ENCODE data around the gene AGAP4.
"Not testable (repeated sequence)": the region's sequence is repeated elsewhere in the genome, so short reads cannot be mapped to it uniquely, and the experiment has no call there.

AGAP4 gene

GRCh38 chr10:45847400-45847799, at the start of gene AGAP4:
Gene AGAP4, minus strand, starts transcription at chr10:45847500. Its CDS starts 153 bp downstream, at chr10:45847347.
- DNase-seq: not testable (repeated sequence)

GRCh38 chr10:45890721-45891120, 43.4 kb upstream of the AGAP4 start:
- DNase-seq: not testable (repeated sequence)

DNA sequence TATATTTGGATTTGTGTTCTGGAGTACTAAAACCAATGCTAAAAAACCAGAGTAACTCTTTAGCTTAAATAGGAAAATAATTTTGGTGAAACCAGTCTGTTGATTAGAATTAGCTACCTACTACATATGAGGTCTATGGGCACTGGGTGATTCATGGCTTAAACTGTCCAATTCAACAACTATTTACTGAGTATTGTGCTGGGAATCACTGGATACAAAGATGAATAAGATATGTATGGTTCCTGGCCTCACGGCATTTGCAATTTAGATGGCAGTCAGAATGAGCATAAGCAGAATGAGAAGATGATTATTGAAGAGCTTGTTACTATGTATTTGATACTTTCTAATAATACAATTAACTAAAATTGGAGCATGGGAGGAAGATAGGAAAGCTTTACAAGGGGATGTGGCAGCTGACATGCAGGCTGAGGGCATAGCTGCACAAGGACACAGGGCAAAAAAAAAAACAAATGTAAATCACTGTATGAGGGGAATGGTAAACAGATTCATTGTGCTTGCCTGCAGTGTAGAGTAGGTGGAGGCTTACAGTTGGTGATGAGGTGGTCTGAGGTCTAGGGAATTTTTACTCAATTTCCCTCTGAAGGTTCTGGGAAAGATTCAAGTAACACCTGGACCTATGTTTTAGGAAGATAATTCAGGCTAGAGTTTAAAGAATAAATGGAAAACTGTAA, 42.4 kb upstream of the AGAP4 start:
- not testable (repeated sequence) for DNase-seq

DNA sequence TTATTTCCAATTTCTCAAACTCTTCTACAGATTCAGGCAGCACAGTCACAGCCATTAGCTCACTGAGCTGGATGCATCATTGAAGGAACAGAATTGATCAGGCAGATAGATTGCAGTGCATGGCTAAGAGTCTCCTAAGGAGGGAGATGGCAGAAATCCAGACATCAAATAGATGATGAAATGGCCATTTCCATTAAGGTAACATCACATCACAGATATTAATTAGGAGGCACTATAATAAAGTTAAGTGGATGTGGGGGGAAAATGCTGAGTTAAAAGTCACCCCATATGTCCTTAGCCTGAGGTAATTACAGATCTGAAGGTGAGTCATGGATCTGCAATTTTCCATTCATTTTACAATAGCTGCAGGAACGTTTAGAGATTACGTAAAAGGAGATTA, 35.6 kb upstream of the AGAP4 start:
- DNase-seq: not testable (repeated sequence)

DNA sequence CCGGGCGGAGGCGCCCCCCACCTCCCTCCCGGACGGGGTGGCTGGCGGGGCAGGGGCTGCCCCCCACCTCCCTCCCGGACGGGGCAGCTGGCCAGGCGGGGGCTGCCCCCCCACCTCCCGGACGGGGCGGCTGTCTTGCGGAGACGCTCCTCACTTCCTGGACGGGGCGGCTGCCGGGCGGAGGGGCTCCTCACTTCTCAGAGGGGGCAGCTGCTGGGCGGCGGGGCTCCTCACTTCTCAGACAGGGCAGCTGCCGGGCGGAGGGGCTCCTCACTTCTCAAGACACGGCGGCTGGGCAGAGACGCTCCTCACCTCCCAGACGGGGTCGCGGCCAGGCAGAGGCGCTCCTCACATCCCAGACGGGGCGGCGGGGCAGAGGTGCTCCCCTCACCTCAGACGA, 18.1 kb upstream of the AGAP4 start:
- not testable (repeated sequence) for DNase-seq

DNA sequence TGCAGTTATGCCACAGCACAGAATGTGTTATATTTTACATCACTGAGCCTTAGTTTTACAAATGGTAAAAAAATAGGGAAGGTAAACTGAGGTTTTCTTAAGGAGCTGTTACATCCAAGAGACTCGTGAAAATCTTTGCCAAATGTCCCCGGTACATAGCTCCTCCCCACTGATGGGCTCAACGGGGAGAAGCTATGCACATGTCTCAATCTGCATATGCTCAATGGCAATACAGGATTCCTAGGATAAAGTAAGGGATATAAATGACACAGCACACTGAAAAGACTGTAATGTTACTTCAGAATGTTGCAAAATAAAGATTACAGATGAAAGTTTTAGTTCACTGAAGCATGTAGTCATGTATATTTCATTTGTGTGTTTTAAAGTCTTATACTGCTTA, 17.0 kb upstream of the AGAP4 start:
- DNase-seq: not testable (repeated sequence)

DNA sequence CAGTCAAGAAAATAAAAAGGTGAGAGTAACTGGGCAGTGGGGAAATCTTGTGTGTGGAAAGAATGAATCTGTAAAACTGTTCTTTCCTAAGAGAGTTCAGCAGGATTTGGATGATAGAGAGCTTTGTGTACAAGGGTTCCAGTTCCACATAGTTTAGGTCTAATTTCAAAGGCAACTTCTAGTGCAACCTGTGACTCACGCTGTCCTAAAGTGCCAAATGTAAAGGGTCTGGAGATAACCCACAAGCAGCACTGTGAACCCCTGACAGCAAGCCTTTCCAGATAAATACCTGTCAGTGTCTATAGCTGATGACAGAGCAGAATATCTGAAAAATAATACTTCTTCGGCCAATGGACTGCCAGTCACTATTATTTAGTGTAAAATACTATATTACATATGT, 16.3 kb upstream of the AGAP4 start:
- not testable (repeated sequence) for DNase-seq

- not testable (repeated sequence) for DNase-seq
These were observed 10.6 kb upstream of the AGAP4 start for GRCh38 chr10:45857931-45858330.

- DNase-seq: not testable (repeated sequence)
These were observed 1.2 kb upstream of the AGAP4 start for GRCh38 chr10:45848467-45848866.

DNA sequence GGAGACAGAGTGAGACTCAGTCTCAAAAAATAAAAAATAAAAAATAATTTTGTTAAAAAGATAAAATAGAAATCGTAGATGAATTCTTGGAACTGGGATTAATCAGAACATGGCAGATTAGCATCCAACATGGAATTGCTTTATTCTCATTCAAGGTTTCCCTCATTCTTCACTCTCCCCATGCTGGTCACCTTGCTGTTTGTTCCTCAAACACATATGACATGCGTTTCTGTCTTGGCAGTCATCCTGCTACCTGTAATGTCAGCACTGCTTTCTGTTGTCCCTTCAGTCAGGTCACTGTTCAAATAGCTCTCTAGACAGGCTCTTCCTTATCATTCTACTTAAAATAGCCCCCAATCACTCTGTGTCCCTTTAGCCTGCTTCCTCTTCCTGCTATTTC, 24.4 kb downstream of the AGAP4 start:
- DNase-seq: not testable (repeated sequence)

DNA sequence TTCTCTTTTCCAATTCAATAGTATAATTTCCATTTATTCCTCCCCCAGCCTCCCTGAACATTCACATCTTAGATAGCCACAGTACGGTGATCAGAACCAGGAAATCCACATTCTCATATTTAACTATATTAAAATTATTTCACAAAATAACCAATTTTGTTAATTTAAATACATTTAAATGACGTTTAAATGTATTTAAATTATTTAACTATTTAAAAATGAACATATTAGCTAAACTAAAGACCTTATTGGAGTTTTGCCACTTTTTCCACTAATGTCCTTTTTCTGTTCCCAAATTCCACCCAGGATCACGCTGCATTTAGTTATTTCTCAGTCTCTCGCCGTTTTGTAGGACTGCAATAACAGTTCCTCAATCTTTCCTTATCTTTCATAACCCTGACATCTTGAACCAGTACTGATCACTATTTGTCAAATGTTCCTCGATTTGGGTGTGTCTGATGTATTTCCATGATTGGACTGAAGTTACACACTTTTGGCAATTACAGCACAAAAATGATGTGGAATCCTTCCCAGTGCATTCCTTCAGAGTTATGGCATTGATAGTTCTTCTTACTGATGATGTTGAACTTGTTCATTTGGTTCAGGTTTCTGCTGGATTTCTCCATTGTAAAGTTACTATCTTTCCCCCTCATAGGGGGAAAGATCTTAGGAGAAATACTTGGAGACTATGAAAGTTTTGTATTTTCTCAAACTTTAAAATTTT, 27.0 kb downstream of the AGAP4 start:
- not testable (repeated sequence) for DNase-seq

GRCh38 chr10:45819552-45819951, 27.7 kb downstream of the AGAP4 start:
- DNase-seq: no peak

GRCh38 chr10:45817912-45818311, 29.4 kb downstream of the AGAP4 start:
- no peak for DNase-seq

- no peak for DNase-seq
These were observed 30.0 kb downstream of the AGAP4 start for GRCh38 chr10:45817130-45817859.

GRCh38 chr10:45814146-45814545, 33.2 kb downstream of the AGAP4 start:
- DNase-seq: not testable (repeated sequence)

DNA sequence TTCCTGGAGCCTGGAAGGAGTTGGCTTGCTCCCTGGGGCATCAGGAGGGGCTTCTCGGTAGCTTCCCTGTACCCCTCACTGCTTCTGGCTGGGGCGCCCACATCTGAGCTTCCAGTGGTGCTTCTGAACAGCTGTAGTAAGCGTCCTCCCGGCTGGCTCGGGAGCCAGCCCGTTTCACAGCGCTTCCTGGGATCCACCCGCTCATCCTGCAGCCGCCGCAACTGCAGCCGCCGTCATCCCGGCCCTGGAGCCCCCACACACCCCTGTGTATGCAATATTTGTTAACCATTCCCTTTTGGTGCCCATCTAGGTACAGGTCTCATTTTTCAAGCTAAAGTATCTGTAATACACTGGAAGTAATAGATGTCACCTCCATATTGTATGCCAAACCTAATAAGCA, 34.3 kb downstream of the AGAP4 start:
- DNase-seq: not testable (repeated sequence)

DNA sequence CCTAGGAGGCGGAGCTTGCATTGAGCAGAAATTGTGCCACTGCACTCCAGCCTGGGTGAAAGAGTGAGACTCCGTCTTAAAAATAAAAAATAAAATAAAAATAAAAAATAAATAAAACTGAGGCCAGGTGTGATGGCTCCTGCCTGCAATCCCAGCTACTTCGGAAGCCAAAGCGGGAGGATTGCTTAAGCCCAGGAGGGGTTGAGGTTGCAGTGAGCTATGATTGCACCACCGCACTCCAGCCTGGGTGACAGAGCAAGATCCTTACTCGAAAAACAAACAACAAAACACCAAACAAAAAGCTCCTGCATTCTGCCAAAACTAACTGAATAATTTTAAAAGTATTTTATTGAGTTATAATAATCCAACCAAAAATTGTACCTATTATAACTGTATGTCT, 36.2 kb downstream of the AGAP4 start:
- no peak for DNase-seq

DNA sequence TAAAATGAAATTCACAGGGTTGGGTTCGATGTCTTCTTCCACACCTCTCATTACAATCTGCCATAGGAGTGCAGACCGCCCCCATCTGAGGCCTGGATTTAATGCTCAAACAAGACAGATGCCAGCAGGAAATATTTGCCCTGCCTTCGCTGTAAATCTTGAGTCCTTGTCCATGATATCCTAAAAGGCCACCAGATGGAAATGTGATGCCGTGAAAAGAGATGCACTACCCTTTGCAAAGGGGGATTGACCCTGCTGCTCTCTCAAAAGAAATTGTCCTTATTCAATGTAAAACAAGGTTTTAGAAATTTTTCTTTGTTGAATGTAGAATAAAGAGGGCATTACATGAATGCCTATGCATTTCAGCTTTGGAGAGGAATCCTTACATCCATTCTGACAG, 37.5 kb downstream of the AGAP4 start:
- no peak for DNase-seq

GRCh38 chr10:45804996-45805395, 42.3 kb downstream of the AGAP4 start:
- DNase-seq: not testable (repeated sequence)

- not testable (repeated sequence) for DNase-seq
These were observed 44.0 kb downstream of the AGAP4 start for GRCh38 chr10:45803060-45804010.

DNA sequence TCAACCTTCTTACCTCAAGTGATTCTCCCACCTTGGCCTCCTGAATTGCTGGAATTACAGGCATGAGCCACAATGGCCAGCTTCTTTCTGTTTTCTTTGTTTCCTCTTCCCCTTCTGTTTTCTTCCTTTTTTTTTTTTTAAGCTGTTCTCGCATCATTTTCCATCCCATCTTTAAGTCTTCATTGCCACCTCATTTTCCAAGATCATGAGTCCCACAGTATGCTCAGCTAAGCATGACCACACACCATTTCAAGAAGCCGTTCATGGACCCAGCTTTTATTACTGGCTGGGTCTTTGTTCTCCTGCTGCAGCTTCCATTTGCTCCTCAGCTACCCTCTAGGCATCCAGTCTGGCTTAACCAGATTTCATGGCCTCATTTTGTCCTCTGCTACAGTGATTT, 52.5 kb downstream of the AGAP4 start:
- DNase-seq: not testable (repeated sequence)

DNA sequence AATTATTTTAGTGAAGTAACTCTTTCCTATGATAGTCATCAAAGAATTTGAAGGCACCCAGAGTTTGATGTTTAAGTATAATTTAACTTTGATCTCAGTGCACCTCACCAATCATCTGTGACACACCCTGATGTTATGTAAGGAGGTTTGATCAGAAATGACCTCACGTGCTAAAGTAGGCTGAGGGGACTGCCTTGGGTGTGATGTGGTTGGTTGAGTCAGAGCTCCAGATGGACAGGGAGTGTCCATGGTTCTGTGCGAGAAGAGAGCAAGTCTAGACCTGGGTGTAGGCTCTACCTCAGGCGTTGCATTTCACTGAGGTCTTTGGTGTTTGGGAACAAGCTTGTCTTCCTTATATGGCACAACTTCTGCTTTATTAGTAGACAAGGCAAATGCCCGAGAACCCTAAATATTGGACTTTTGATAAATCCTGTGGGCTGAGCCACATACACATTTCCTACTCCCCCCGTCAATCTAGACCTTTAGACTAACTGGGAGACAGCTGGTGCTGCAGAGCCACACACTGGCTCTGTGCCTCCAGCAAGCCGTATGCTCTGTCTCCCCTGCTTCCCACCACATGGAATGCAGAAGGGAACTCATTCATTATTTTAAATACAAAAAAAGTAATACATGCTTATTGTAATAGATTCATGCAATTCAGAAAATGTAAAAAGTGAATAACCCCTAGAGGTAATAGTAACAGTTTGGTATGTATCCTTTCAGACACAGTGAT, 56.4 kb downstream of the AGAP4 start:
- DNase-seq: not testable (repeated sequence)

Measured in activated CD8-positive, alpha-beta memory T cell treated with anti-CD3 and anti-CD28 coated beads for 24 hours (primary cell).